ENCODE data around the gene ASCL2. TPM values are rescaled to one million over a fixed set of nuclear protein-coding genes. Genes with fewer than 3 reads are reported as not detected.

Gene ASCL2
- total and polyA plus RNA-seq, 2 of the 4 experiments (the other 2 are of a cell fraction): not detected

GRCh38 chr11:2221591-2221990 lies 48.8 kb downstream of the ASCL2 start:
- Histone ChIP-seq H2BK120ac (ENCODE audit: low read depth, low read length) (no peak overlapping the region), H4K8ac (ENCODE audit: low read depth in 2 of 2, low read length in 2 of 2) (no peak overlapping the region), H4K20me1 (ENCODE audit: insufficient read depth, low read length) (no peaks in the 10 kb centered on the region; the same call in 1 of the 2 replicates), H4K5ac (ENCODE audit: low read depth, low read length) (no peak overlapping the region), H3K9me3 (ENCODE audit: control insufficient read depth, insufficient read depth, low read length) (no peaks in the 10 kb centered on the region), H2BK20ac (ENCODE audit: low read depth, low read length) (no peak overlapping the region), H2AFZ (replicated peaks; ENCODE audit: low read length, poor library complexity) (no peak overlapping the region), H3K9ac (ENCODE audit: low read depth, low read length) (no peak overlapping the region), H3K56ac (ENCODE audit: extremely low read depth, insufficient read depth, low read length) (no peak overlapping the region), H3K27me3 (ENCODE audit: control insufficient read depth, insufficient read depth, low read length) (peaks cover 31% of the 10 kb centered on the region), H3K79me1 (ENCODE audit: low read depth in 1 of 2, low read length in 2 of 2) (no peaks in the 10 kb centered on the region), H3K4ac (ENCODE audit: low read depth, low read length) (no peak overlapping the region), H4K91ac (ENCODE audit: insufficient read depth, low read depth, low read length) (no peak overlapping the region), H2AK9ac (replicated peaks; ENCODE audit: low read depth, low read length, poor library complexity) (no peak overlapping the region), H2BK15ac (ENCODE audit: low read depth, low read length) (no peak overlapping the region), H3K18ac (ENCODE audit: low read depth, low read length) (no peak overlapping the region), H2BK5ac (ENCODE audit: low read depth, low read length, poor library complexity, severe bottlenecking) (no peak overlapping the region), H3K36me3 (ENCODE audit: control insufficient read depth, insufficient read depth, low read length) (no peaks in the 10 kb centered on the region), H3K14ac (replicated peaks; ENCODE audit: low read depth, low read length) (no peak overlapping the region), H2AK5ac (ENCODE audit: low read depth, low read length) (no peak overlapping the region), H3K23ac (ENCODE audit: low read depth, low read length) (no peak overlapping the region), H3K4me1 (ENCODE audit: control insufficient read depth, insufficient read depth, low read length) (no peaks in the 10 kb centered on the region), H3K27ac (ENCODE audit: insufficient read depth, low read length) (no peak overlapping the region), H3K4me3 (ENCODE audit: insufficient read depth, low read depth, low read length) (no peak overlapping the region), H3K4me2 (ENCODE audit: low read depth, low read length) (no peak overlapping the region), H3K9me1 (ENCODE audit: insufficient read depth, low read length) (no peaks in the 10 kb centered on the region)
- in situ Hi-C loops (cut with MboI; ENCODE audit: low sequenced_read_pairs): no loop called here
- no peak for TF ChIP-seq MAZ (IDR thresholded peaks at IDR 0.05; ENCODE audit: borderline replicate concordance, low read depth, low read length)
- TF ChIP-seq BHLHE40 (IDR thresholded peaks at IDR 0.05; ENCODE audit: low read depth, low read length): no peak
- TF ChIP-seq, protein P1, sequence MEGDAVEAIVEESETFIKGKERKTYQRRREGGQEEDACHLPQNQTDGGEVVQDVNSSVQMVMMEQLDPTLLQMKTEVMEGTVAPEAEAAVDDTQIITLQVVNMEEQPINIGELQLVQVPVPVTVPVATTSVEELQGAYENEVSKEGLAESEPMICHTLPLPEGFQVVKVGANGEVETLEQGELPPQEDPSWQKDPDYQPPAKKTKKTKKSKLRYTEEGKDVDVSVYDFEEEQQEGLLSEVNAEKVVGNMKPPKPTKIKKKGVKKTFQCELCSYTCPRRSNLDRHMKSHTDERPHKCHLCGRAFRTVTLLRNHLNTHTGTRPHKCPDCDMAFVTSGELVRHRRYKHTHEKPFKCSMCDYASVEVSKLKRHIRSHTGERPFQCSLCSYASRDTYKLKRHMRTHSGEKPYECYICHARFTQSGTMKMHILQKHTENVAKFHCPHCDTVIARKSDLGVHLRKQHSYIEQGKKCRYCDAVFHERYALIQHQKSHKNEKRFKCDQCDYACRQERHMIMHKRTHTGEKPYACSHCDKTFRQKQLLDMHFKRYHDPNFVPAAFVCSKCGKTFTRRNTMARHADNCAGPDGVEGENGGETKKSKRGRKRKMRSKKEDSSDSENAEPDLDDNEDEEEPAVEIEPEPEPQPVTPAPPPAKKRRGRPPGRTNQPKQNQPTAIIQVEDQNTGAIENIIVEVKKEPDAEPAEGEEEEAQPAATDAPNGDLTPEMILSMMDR (conservative IDR thresholded peaks at IDR 0.05; ENCODE audit: low read depth, low read length): no peak
- TF ChIP-seq NFE2L2 (IDR thresholded peaks at IDR 0.05; ENCODE audit: low read depth, low read length): no peak
- TF ChIP-seq POLR2A (IDR thresholded peaks at IDR 0.05; ENCODE audit: low read depth, low read length): no peak
- TF ChIP-seq FOS (IDR thresholded peaks at IDR 0.05; ENCODE audit: low read depth, low read length): no peak
- TF ChIP-seq, protein P2, sequence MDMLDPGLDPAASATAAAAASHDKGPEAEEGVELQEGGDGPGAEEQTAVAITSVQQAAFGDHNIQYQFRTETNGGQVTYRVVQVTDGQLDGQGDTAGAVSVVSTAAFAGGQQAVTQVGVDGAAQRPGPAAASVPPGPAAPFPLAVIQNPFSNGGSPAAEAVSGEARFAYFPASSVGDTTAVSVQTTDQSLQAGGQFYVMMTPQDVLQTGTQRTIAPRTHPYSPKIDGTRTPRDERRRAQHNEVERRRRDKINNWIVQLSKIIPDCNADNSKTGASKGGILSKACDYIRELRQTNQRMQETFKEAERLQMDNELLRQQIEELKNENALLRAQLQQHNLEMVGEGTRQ (IDR thresholded peaks at IDR 0.05; ENCODE audit: low read depth, low read length): no peak
- DNase-seq (no peak), ATAC-seq (ENCODE audit: low read depth) (no peak)
- intact Hi-C loops (cut with micrococcal nuclease): no loop called here
- no CpG with 5 or more reads among the region's 1 CpG for WGBS, 2 experiments (ENCODE audit: extremely low coverage in 2 of 2, insufficient read length in 1 of 2)
- ChIA-PET POLR2A (ENCODE audit: unreplicated experiment) (no interaction called here), CTCF (no interaction called here)
- dilution Hi-C loops (cut with HindIII; ENCODE audit: low sequenced_read_pairs, unreplicated experiment): no loop called here
- BruUV-seq (replicated peaks): no TSS peak

All from IMR-90 (cell line).